Neural cell (in vitro differentiated cells): ENCODE results near the gene USP48.

Experiments used
- CTCF ChIP-seq: fragments of 450-650 bp; IDR thresholded peaks from 2 replicates; pipeline ENCODE4 v1.5.1; 2014; ENCODE audit warnings: antibody characterized with exemption, mild to moderate bottlenecking, moderate library complexity; ENCODE audit not compliant: poor library complexity, severe bottlenecking
- EP300 ChIP-seq: fragments of 450-650 bp; conservative IDR thresholded peaks from 2 replicates; pipeline ENCODE4 v1.6.1; 2014; ENCODE audit warnings: antibody characterized with exemption, mild to moderate bottlenecking, moderate library complexity; ENCODE audit not compliant: poor library complexity, severe bottlenecking
- EZH2 ChIP-seq: fragments of 200-600, 300-800 bp; shearing (Covaris generic), sonication (generic); IDR thresholded peaks from 2 replicates; pipeline ENCODE4 v1.6.1; 2014; ENCODE audit warnings: antibody characterized with exemption, low read length, borderline replicate concordance, mild to moderate bottlenecking; ENCODE audit not compliant: insufficient read depth, poor library complexity, severe bottlenecking
- RAD21 ChIP-seq: fragments of 450-650 bp; conservative IDR thresholded peaks from 2 replicates; pipeline ENCODE4 v1.6.1; 2014; ENCODE audit warnings: antibody characterized with exemption, mild to moderate bottlenecking, moderate library complexity
- REST ChIP-seq: IDR thresholded peaks from 2 replicates; pipeline ENCODE4 v1.6.1; 2012; ENCODE audit warnings: borderline replicate concordance
- SMC3 ChIP-seq: fragments of 450-650 bp; conservative IDR thresholded peaks from 2 replicates; pipeline ENCODE4 v1.6.1; 2014; ENCODE audit warnings: antibody characterized with exemption, mild to moderate bottlenecking, moderate library complexity; ENCODE audit not compliant: poor library complexity
- TAF1 ChIP-seq: IDR thresholded peaks from 2 replicates; pipeline ENCODE4 v1.6.1; 2012; ENCODE audit warnings: low read depth

- TF ChIP-seq REST (no peak), CTCF (no peak), EP300 (no peak), EZH2 (no peak), TAF1 (no peak), SMC3 (no peak), RAD21 (no peak)
Observed at GRCh38 chr1:21762022-21762404, 20.9 kb downstream of the USP48 start.
